ENCODE results near the gene SVBP.
"Not testable (repeated sequence)": the region's sequence is repeated elsewhere in the genome, so short reads cannot be mapped to it uniquely, and the experiment has no call there.

The SVBP gene, protein sequence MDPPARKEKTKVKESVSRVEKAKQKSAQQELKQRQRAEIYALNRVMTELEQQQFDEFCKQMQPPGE

DNA sequence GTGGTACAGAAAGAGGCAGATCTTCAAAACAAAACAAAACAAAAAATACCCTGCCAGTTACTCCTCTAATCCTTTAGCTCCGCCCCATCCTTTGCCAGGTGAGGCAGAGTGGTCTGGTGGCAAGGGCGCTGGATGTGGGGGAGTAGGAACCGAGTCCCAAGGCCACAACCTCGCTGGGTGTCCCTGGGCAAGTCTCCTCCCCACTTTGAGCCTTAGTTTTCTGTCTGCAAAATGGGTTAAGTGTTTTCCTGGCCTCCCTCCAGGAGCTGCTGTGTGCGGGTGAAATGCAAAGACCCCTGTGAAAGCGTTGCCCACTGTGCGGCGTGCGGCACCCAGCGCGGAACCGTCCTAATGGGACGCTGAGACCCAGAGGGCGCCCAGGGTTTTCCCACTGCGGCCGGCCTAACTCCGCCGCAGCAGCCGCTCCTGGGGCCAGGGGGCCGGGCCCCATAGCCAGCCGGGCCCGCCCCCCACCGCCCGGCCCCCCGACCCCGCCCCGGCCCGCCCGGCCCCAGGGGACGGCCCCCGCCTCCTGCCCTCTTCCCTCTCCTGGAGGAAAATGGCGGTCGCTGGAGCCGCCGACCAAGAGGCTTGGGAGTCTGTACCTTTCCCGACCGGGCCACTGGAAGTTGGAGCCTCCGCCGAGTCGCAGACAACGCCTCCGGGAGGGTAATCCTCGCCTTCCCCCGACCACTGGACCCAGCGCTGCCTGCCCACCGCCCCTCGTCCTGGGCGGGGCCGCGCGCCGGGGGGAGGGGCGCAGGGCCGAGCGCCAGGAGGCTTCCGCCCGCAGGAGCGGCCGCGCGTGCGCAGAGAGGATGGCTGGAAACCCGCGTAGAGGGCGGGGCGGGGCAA lies at the start of gene SVBP, which contains the start of gene ERMAP:
TSS of gene SVBP (minus strand) at position 813 of the 855 bp plus-strand sequence. CDS start 853 bp downstream, outside the sequence.
TSS of gene ERMAP (plus strand) at position 538 of the 855 bp plus-strand sequence. CDS start 13,327 bp downstream, outside the sequence.
- peak; percentile 94 for DNase-seq (ENCODE audit: low read depth)

GRCh38 chr1:42866549-42866948 lies 49.4 kb upstream of the SVBP start:
- DNase-seq (ENCODE audit: low read depth) = no peak

DNA sequence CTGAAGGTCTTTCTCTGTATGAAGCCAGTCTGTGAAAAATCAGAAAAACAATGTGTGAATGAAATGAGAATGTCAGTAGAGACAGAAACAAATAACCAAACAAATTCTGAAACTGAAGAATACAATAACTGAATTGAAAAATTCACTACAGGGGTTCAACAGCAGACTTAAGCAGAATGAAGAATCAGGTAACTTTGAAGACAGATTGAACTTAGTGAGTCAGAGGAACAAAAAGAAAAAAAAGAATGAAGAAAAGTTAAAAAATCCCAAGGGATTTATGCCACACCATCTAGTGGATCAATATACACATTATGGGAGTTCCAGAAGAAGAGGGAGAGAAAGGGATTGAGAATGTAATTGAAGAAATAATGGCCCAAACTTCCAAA lies 43.8 kb upstream of the SVBP start:
- DNase-seq (ENCODE audit: low read depth) = no peak

- DNase-seq (ENCODE audit: low read depth) = no peak
Observed at GRCh38 chr1:42860339-42861013, 43.3 kb upstream of the SVBP start.

GRCh38 chr1:42859366-42859765 lies 42.2 kb upstream of the SVBP start:
- DNase-seq (ENCODE audit: low read depth) = not testable (repeated sequence)

- not testable (repeated sequence) for DNase-seq (ENCODE audit: low read depth)
Observed at GRCh38 chr1:42856554-42856953, 39.4 kb upstream of the SVBP start.

- DNase-seq (ENCODE audit: low read depth) = no peak
Observed at GRCh38 chr1:42853116-42853884, 36.1 kb upstream of the SVBP start.

DNA sequence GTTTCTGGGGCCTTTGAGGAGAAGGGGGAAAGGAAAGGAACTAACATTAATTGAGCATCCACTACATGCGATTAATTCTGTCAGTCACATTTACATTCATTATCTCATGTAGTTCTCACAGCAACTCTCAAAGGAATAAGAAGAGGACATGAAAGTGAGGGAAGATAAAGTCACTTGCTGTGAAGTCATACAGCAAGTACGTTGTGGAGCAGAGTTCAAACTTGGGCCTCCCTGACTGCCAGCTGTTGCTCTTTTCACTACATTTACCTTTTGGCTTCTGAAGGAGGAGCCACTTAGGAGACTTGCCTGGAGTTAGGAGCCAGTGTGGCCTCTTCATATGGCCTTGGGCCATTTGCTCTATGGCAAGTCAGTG lies 35.4 kb upstream of the SVBP start:
- DNase-seq (ENCODE audit: low read depth) = no peak

DNA sequence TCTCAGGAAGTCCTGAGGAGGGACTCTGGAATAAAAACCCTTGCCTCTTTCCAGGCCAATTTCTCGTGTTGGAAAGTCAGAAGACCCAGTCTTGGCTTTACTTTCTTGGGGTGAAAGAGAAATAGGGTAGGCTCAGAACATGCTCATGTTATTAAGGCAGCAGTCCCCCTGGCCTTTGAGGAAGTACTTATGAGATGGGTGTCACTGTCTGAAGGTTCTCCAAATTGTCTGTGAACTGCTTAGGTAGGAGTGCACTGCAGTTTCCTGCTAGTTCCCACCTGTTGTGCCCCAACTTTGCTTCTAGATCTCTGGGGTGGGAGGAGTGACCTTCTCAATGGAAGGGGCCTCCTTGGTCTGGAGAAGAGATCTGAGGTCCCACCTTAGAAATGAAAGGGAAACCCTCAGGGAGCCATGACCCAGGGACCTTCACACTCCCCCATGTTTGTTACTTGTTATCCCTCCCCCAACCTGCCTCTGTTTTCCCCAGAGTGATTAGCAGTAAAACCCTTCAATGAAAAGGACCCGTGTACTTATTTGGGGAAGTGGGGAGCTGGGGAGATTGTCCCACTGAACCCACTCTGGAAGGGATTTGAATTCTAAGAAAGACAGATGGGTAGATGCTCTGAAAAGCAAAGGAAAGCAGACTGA lies 34.9 kb upstream of the SVBP start:
- no peak for DNase-seq (ENCODE audit: low read depth)

- DNase-seq (ENCODE audit: low read depth) = no peak
Observed at GRCh38 chr1:42851420-42851819, 34.2 kb upstream of the SVBP start.

GRCh38 chr1:42849944-42850343 lies 32.7 kb upstream of the SVBP start:
- no peak for DNase-seq (ENCODE audit: low read depth)

DNA sequence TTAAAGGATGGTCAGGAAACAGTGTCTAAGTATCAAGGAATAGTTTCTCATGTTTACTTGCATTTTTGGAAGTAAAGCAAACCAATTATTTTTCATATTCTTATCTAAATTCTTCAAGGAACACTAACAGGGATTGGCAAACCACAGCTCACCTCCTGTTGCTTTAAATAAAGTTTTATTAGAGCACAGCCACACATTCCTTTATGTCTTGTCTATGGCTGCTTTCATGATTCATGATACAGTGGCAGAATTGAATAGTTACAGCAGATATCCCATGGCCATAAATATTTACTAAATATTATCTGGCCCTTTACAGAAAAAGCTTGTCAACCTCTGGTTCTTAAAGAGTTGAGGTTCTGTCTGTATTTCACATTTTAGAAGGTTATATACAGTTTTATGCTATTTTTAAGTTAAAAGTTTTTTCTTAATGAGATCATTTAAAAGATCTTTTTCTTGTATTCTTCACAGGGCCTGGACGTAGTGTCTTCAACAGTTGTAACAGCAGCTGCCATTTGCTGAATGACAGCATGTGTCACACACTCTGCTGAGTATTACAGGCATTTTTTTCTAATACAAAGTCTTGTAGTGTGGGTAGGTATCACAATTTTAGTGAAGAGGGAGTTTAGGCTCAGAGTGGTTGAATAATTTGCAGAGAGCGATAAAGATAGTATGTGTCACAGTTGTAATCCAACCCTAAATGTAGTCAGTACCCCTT lies 31.8 kb upstream of the SVBP start:
- DNase-seq (ENCODE audit: low read depth) = no peak

- DNase-seq (ENCODE audit: low read depth) = no peak
Observed at GRCh38 chr1:42847721-42848460, 30.7 kb upstream of the SVBP start.

DNA sequence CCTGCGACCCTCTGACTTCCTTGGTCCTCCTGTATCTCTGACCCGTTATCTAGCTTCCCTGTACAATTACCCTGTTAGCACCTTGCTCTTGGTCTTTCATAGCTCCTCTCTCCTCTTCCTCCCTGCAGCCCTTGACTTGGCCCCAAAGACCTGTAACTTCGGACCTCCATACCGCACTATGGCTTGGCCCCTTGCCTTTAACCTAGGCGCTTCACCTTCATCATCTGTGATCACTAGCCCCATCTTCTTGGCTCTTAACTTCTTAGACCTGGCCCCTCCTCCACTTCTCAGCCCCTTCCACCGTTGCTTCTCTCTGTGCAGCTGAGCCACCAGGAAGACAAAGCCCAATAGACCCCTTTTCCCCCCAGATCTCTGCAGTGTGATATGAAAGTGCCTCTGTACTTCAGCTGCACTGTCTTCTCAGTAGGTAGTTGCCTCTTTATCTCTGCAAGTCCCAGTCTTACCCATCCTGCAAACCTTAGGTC lies 30.0 kb upstream of the SVBP start:
- no peak for DNase-seq (ENCODE audit: low read depth)

GRCh38 chr1:42846257-42847110 lies 29.3 kb upstream of the SVBP start, which contains the start of gene ZNF691:
Gene ZNF691, plus strand, starts transcription at chr1:42846613. Its CDS starts 3,046 bp downstream, at chr1:42849659.
- DNase-seq (ENCODE audit: low read depth) = peak; percentile 77

GRCh38 chr1:42845866-42846256 lies 28.7 kb upstream of the SVBP start:
- DNase-seq (ENCODE audit: low read depth) = no peak

GRCh38 chr1:42845193-42845592 lies 28.0 kb upstream of the SVBP start:
- DNase-seq (ENCODE audit: low read depth) = no peak

DNA sequence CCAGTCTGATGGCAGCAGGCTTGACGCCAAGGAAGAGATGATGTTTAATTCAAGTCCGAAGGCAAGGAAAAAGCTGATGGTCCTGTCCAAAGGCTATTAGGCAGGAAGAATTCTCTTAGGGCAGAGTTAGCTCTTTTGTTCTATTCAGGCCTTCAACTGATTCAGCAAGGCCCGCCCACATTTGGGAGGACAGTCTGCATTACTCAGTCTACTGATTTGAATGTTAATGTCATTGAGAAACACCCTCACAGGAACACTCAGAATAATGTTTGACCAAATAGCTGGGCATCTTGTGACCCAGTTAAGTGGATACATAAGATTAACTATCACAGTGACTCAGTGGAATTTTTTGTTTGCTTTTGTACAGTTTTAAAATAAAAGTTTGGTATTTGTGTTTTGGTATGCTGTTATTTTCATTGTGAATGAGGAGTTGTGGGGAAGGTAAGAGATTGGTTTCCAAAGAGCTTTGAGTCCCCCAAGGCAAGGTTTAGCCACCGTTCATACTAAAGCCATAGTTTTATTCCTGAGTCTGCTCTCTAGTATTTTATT lies 27.5 kb upstream of the SVBP start:
- no peak for DNase-seq (ENCODE audit: low read depth)
